HT-29 (cell line): Measurements from ENCODE around the gene AQP12B. TPM values are rescaled to one million over a fixed set of nuclear protein-coding genes. Genes with fewer than 3 reads are reported as not detected.

Experiments
- DNase-seq: peaks from one replicate; pipeline ENCODE4 v3.0.0-alpha.2; 2015; ENCODE audit warnings: low spot score
- total RNA-seq: library from RNA; depleted of rRNA; stranded (reverse); fragments of >200 nt; shearing (Covaris generic); gene quantifications from 2 replicates; pipeline ENCODE4 v1.2.3, GENCODE V29; 2014

The AQP12B gene
- total RNA-seq, 1 experiment from 2014 or later: not detected

- no peak for DNase-seq
Observed at GRCh38 chr2:240717681-240718581, 35.2 kb upstream of the AQP12B start.

- DNase-seq: no peak
Observed at GRCh38 chr2:240717181-240717641, 34.5 kb upstream of the AQP12B start.

GRCh38 chr2:240716130-240716798 lies 33.6 kb upstream of the AQP12B start:
- DNase-seq: no peak

- DNase-seq: no peak
Observed at GRCh38 chr2:240714747-240715725, 32.4 kb upstream of the AQP12B start.

- no peak for DNase-seq
Observed at GRCh38 chr2:240713928-240714746, 31.5 kb upstream of the AQP12B start.

GRCh38 chr2:240713071-240713927 lies 30.6 kb upstream of the AQP12B start:
- DNase-seq: no peak

GRCh38 chr2:240712121-240712520 lies 29.4 kb upstream of the AQP12B start:
- no peak for DNase-seq

GRCh38 chr2:240711701-240712100 lies 29.0 kb upstream of the AQP12B start:
- DNase-seq: no peak

- no peak for DNase-seq
Observed at GRCh38 chr2:240711296-240711695, 28.6 kb upstream of the AQP12B start.

- no peak for DNase-seq
Observed at GRCh38 chr2:240708457-240708856, 25.8 kb upstream of the AQP12B start.

- no peak for DNase-seq
Observed at GRCh38 chr2:240707821-240708220, 25.1 kb upstream of the AQP12B start.

- no peak for DNase-seq
Observed at GRCh38 chr2:240707043-240707756, 24.5 kb upstream of the AQP12B start.

- DNase-seq: no peak
Observed at GRCh38 chr2:240705204-240705791, 22.6 kb upstream of the AQP12B start.

- DNase-seq: no peak
Observed at GRCh38 chr2:240704651-240705050, 22.0 kb upstream of the AQP12B start.

- no peak for DNase-seq
Observed at GRCh38 chr2:240703417-240704341, 21.0 kb upstream of the AQP12B start.

- DNase-seq: no peak
Observed at GRCh38 chr2:240702640-240703011, 19.9 kb upstream of the AQP12B start.
